ENCODE measurements around the gene CFAP77. TPM values are rescaled to one million over a fixed set of nuclear protein-coding genes. Genes with fewer than 3 reads are reported as not detected.

The CFAP77 gene
- total and polyA plus RNA-seq, 4 donors = 4.9 to 12.8 (median 6.2) TPM

DNA sequence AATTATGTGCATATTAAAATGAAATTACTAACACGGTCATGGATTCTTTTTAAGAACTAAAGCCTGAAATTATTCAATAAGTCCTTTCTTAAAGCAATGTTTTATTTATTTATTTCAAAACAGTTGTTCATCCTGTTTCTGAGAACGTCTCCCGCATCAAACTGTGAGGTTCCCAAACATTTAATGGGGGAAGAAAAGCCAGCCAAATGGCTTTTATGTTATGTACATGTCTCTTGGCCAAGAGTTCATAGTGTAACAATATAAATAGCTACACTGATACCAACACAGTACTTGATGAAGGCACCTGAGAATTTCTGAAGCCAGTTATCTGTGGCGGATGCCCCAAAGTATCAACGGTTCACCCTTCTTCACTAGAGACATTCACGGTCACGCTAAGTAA is 19.0 kb upstream of the CFAP77 start:
- Histone ChIP-seq H3K9me3 (ENCODE audit: control insufficient read depth in 4 of 4, insufficient read depth in 3 of 4, low read length in 3 of 4) (no peaks in the 10 kb centered on the region), H3K9ac (ENCODE audit: insufficient read depth in 1 of 2, low read length in 2 of 2) (no peak overlapping the region), H3K36me3 (ENCODE audit: control insufficient read depth in 4 of 4, insufficient read depth in 4 of 4, low read length in 4 of 4) (peaks cover 33 to 61% (median 46%) of the 10 kb centered on the region in 4 donors), H3K27ac (ENCODE audit: low read depth in 1 of 2, low read length in 1 of 2) (no peak overlapping the region), H3K4me1 (ENCODE audit: control insufficient read depth in 5 of 5, insufficient read depth in 5 of 5, low read length in 5 of 5) (no peaks in the 10 kb centered on the region), H3K27me3 (ENCODE audit: control insufficient read depth in 3 of 3, insufficient read depth in 3 of 3, low read length in 2 of 3) (no peaks in the 10 kb centered on the region), H3K4me3 (no peak overlapping the region)
- TF ChIP-seq, protein P1, sequence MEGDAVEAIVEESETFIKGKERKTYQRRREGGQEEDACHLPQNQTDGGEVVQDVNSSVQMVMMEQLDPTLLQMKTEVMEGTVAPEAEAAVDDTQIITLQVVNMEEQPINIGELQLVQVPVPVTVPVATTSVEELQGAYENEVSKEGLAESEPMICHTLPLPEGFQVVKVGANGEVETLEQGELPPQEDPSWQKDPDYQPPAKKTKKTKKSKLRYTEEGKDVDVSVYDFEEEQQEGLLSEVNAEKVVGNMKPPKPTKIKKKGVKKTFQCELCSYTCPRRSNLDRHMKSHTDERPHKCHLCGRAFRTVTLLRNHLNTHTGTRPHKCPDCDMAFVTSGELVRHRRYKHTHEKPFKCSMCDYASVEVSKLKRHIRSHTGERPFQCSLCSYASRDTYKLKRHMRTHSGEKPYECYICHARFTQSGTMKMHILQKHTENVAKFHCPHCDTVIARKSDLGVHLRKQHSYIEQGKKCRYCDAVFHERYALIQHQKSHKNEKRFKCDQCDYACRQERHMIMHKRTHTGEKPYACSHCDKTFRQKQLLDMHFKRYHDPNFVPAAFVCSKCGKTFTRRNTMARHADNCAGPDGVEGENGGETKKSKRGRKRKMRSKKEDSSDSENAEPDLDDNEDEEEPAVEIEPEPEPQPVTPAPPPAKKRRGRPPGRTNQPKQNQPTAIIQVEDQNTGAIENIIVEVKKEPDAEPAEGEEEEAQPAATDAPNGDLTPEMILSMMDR (IDR thresholded peaks at IDR 0.05; ENCODE audit: control extremely low read depth, extremely low read depth) = no peak
- DNase-seq = no peak
- ATAC-seq (ENCODE audit: insufficient read depth, low FRiP score) = no peak
- 79 to 81% methylated on average over 7 of the region's 7 CpGs for WGBS, 2 donors

DNA sequence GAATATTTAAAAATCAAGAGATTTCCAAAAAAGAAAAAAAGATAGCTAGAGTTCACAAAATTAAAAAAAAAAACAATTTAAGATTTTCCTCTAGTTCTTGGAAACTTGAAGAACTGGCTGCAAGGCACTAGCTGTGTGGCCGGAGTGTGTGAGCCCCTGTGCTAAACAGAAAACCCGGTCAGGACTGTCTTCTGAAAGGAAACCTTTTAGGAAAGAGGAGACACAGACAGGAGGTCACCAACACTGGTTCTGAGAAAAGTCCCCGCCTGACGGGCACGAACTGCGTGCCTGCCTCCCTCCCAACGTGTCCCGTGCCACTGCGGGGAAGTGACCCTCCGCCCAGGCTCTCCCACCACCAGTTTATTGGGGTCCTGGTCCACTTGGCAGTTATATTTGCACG is 18.6 kb upstream of the CFAP77 start:
- Histone ChIP-seq H3K36me3 (ENCODE audit: control insufficient read depth in 4 of 4, insufficient read depth in 4 of 4, low read length in 4 of 4) (peaks cover 38 to 61% (median 47%) of the 10 kb centered on the region in 4 donors), H3K27me3 (ENCODE audit: control insufficient read depth in 3 of 3, insufficient read depth in 3 of 3, low read length in 2 of 3) (no peaks in the 10 kb centered on the region), H3K27ac (ENCODE audit: low read depth in 1 of 2, low read length in 1 of 2) (no peak overlapping the region), H3K9me3 (ENCODE audit: control insufficient read depth in 4 of 4, insufficient read depth in 3 of 4, low read length in 3 of 4) (no peaks in the 10 kb centered on the region), H3K9ac (ENCODE audit: insufficient read depth in 1 of 2, low read length in 2 of 2) (no peak overlapping the region), H3K4me1 (ENCODE audit: control insufficient read depth in 5 of 5, insufficient read depth in 5 of 5, low read length in 5 of 5) (no peaks in the 10 kb centered on the region), H3K4me3 (no peak overlapping the region)
- ATAC-seq (ENCODE audit: insufficient read depth, low FRiP score) = no peak
- 92 to 95% methylated on average over 11 of the region's 11 CpGs for WGBS, 2 donors
- DNase-seq = no peak
- TF ChIP-seq, protein P1 (IDR thresholded peaks at IDR 0.05; ENCODE audit: control extremely low read depth, extremely low read depth) = no peak

DNA sequence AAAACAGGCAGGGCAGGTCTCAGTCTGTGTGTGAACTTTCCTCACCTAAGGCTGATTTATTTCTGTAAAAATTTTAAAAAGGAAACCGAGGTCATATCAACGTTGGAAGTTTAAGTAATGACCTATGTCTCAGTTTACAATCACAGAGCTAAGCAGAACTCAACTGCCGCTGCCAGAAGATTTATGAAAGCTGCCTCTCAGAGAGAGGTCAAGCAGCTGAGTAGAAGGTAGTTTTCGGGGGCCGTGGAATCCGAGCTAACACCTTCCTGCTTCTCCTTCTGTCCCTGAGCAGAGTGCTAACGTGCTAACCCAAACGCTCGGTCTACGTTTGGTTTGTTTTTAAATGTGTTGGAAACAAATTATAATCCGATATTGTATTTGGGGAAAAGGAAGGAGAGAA is 14.5 kb upstream of the CFAP77 start:
- Histone ChIP-seq H3K27me3 (ENCODE audit: control insufficient read depth in 3 of 3, insufficient read depth in 3 of 3, low read length in 2 of 3) (no peaks in the 10 kb centered on the region), H3K4me1 (ENCODE audit: control insufficient read depth in 5 of 5, insufficient read depth in 5 of 5, low read length in 5 of 5) (no peaks in the 10 kb centered on the region), H3K9ac (ENCODE audit: insufficient read depth in 1 of 2, low read length in 2 of 2) (no peak overlapping the region), H3K4me3 (no peak overlapping the region), H3K27ac (ENCODE audit: low read depth in 1 of 2, low read length in 1 of 2) (no peak overlapping the region), H3K9me3 (ENCODE audit: control insufficient read depth in 4 of 4, insufficient read depth in 3 of 4, low read length in 3 of 4) (no peaks in the 10 kb centered on the region), H3K36me3 (ENCODE audit: control insufficient read depth in 4 of 4, insufficient read depth in 4 of 4, low read length in 4 of 4) (peaks cover 41 to 54% (median 42%) of the 10 kb centered on the region in 4 donors)
- DNase-seq (no peak), ATAC-seq (ENCODE audit: insufficient read depth, low FRiP score) (no peak)
- WGBS, 2 donors = 93 to 94% methylated on average over 11 of the region's 11 CpGs
- TF ChIP-seq, protein P1 (IDR thresholded peaks at IDR 0.05; ENCODE audit: control extremely low read depth, extremely low read depth) = no peak

DNA sequence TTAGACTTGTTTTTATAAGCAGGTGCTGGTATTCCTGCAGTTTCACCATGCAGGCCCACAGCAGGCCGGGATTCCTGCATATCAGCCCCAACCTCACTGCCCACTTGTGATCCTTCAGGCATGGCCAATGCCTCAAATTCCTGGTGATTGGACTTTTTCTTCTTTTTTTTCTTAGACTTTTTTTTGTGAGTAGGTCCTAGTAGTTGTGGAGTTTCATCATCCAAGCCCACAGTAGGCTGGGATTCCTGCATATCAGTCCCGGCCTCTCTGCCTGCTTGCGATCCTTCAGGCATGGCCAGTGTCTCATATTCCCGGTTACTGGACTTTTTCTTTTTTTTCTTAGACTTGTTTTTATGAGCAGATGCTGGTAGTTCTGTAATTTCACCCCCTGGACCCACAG is 8.2 kb upstream of the CFAP77 start:
- no peaks in the 10 kb centered on the region for H3K27me3 ChIP-seq (ENCODE audit: control insufficient read depth in 3 of 3, insufficient read depth in 3 of 3, low read length in 2 of 3)
- ATAC-seq (ENCODE audit: insufficient read depth, low FRiP score) (no peak), DNase-seq (no peak)
- H3K36me3 ChIP-seq (ENCODE audit: control insufficient read depth in 4 of 4, insufficient read depth in 4 of 4, low read length in 4 of 4) = peaks cover 10 to 27% (median 22%) of the 10 kb centered on the region in 4 donors
- TF ChIP-seq, protein P1 (IDR thresholded peaks at IDR 0.05; ENCODE audit: control extremely low read depth, extremely low read depth) = no peak
- H3K4me3 ChIP-seq = no peak overlapping the region
- WGBS, 2 donors = 92 to 95% methylated on average over 4 of the region's 4 CpGs
- no peak overlapping the region for H3K9ac ChIP-seq (ENCODE audit: insufficient read depth in 1 of 2, low read length in 2 of 2)
- no peaks in the 10 kb centered on the region for H3K9me3 ChIP-seq (ENCODE audit: control insufficient read depth in 4 of 4, insufficient read depth in 3 of 4, low read length in 3 of 4)
- peaks cover 0 to 9% (median 7%) of the 10 kb centered on the region in 5 donors for H3K4me1 ChIP-seq (ENCODE audit: control insufficient read depth in 5 of 5, insufficient read depth in 5 of 5, low read length in 5 of 5)
- no peak overlapping the region for H3K27ac ChIP-seq (ENCODE audit: low read depth in 1 of 2, low read length in 1 of 2)

Measured in lung (tissue), 12 donors.